ENCODE results near the gene WBP2. TPM values are rescaled to one million over a fixed set of nuclear protein-coding genes. Genes with fewer than 3 reads are reported as not detected.

Gene WBP2
- total RNA-seq, 2 experiments from 2014 or later = 79.1 to 80.6 TPM

- H3K27ac Mint-ChIP-seq = peak overlapping the region; percentile 97
- no peaks in the 10 kb centered on the region for H3K9me3 Mint-ChIP-seq
- intact Hi-C loops (cut with micrococcal nuclease) = loop anchor here (1.0 to 2.0 kb wide), 2 partner anchors 13 to 47 kb away; partner anchors contain the start of gene UNK
- ChIA-PET POLR2A (interaction anchor here (0.7 to 2.0 kb wide), 5 partner anchors 23 to 239 kb away, joined by 3 to 6 read pairs (median 4); partner anchors contain the start of gene WBP2), CTCF (interaction anchor here (0.6 to 3.1 kb wide), 7 partner anchors 13 to 84 kb away, joined by 3 to 10 read pairs (median 4); no protein-coding TSS in a partner anchor)
- H3K27me3 Mint-ChIP-seq = no peaks in the 10 kb centered on the region
- peaks cover 34% of the 10 kb centered on the region for H3K4me1 Mint-ChIP-seq (ENCODE audit: low read depth)
- peak overlapping the region; percentile 54 for H3K4me3 Mint-ChIP-seq
- peaks cover 28% of the 10 kb centered on the region for H3K36me3 Mint-ChIP-seq
- DNase-seq = peak; percentile 78
These were observed 22.9 kb downstream of the WBP2 start for GRCh38 chr17:75832164-75832651.

- ChIA-PET CTCF (interaction anchor here (1.5 to 4.7 kb wide), 8 partner anchors 10 to 66 kb away, joined by 3 to 61 read pairs (median 10); partner anchors contain the start of genes GALK1 and UNK), POLR2A (interaction anchor here (1.4 to 1.7 kb wide), 2 partner anchors 25 to 78 kb away, joined by 3 to 4 read pairs; partner anchors contain the start of gene WBP2)
- Mint-ChIP-seq H3K27ac (peak overlapping the region; percentile 38), H3K36me3 (peaks cover 28% of the 10 kb centered on the region), H3K27me3 (no peaks in the 10 kb centered on the region), H3K9me3 (no peaks in the 10 kb centered on the region), H3K4me1 (ENCODE audit: low read depth) (peaks cover 36% of the 10 kb centered on the region), H3K4me3 (no peak overlapping the region)
- DNase-seq = no peak
- intact Hi-C loops (cut with micrococcal nuclease) = no loop called here
These were observed 24.0 kb downstream of the WBP2 start for GRCh38 chr17:75831032-75831571.

- peaks cover 27% of the 10 kb centered on the region for H3K36me3 Mint-ChIP-seq
- CTCF ChIA-PET = interaction anchor here (0.6 to 4.7 kb wide), 20 partner anchors 9 to 83 kb away, joined by 3 to 61 read pairs (median 5); partner anchors contain the start of genes GALK1 and UNK
- intact Hi-C loops (cut with micrococcal nuclease) = no loop called here
These were observed 24.7 kb downstream of the WBP2 start for GRCh38 chr17:75830164-75831031.

GRCh38 chr17:75829747-75830146, 25.4 kb downstream of the WBP2 start:
- H3K27me3 Mint-ChIP-seq = no peaks in the 10 kb centered on the region
- DNase-seq = no peak
- peaks cover 34% of the 10 kb centered on the region for H3K4me1 Mint-ChIP-seq (ENCODE audit: low read depth)
- CTCF ChIA-PET = interaction anchor here (0.7 to 4.7 kb wide), 19 partner anchors 8 to 82 kb away, joined by 3 to 61 read pairs (median 5); partner anchors contain the start of genes GALK1 and UNK
- intact Hi-C loops (cut with micrococcal nuclease) = no loop called here
- H3K27ac Mint-ChIP-seq = no peak overlapping the region
- peaks cover 25% of the 10 kb centered on the region for H3K36me3 Mint-ChIP-seq
- no peak overlapping the region for H3K4me3 Mint-ChIP-seq
- H3K9me3 Mint-ChIP-seq = no peaks in the 10 kb centered on the region
- POLR2A ChIA-PET = interaction anchor here (1.2 to 1.7 kb wide), 3 partner anchors 26 to 53 kb away, joined by 3 to 4 read pairs (median 4); partner anchors contain the start of gene WBP2

More at GRCh38 chr17:75830164-75831031, 24.7 kb downstream of the WBP2 start:
- H3K27me3 Mint-ChIP-seq = no peaks in the 10 kb centered on the region
- DNase-seq = peak; percentile 40
- H3K4me1 Mint-ChIP-seq (ENCODE audit: low read depth) = peaks cover 36% of the 10 kb centered on the region
- H3K9me3 Mint-ChIP-seq = no peaks in the 10 kb centered on the region
- H3K4me3 Mint-ChIP-seq = no peak overlapping the region
- POLR2A ChIA-PET = interaction anchor here (0.7 to 1.7 kb wide), 5 partner anchors 13 to 56 kb away, joined by 3 to 4 read pairs (median 3); partner anchors contain the start of genes UNC13D and WBP2
- peak overlapping the region; percentile 33 for H3K27ac Mint-ChIP-seq

GRCh38 chr17:75828741-75829140, 26.4 kb downstream of the WBP2 start:
- H3K27ac Mint-ChIP-seq = peak overlapping the region; percentile 23
- ChIA-PET POLR2A (interaction anchor here (0.7 to 1.3 kb wide), 2 partner anchors 52 to 63 kb away, joined by 3 read pairs; no protein-coding TSS in a partner anchor), CTCF (interaction anchor here (0.9 to 4.7 kb wide), 10 partner anchors 10 to 79 kb away, joined by 3 to 61 read pairs (median 12); partner anchors contain the start of genes GALK1 and UNK)
- no peak overlapping the region for H3K4me3 Mint-ChIP-seq
- DNase-seq = no peak
- H3K36me3 Mint-ChIP-seq = peaks cover 17% of the 10 kb centered on the region
- H3K4me1 Mint-ChIP-seq (ENCODE audit: low read depth) = peaks cover 25% of the 10 kb centered on the region
- H3K9me3 Mint-ChIP-seq = no peaks in the 10 kb centered on the region
- H3K27me3 Mint-ChIP-seq = no peaks in the 10 kb centered on the region
- intact Hi-C loops (cut with micrococcal nuclease) = no loop called here

- peaks cover 18% of the 10 kb centered on the region for H3K4me1 Mint-ChIP-seq (ENCODE audit: low read depth)
- H3K36me3 Mint-ChIP-seq = peaks cover 17% of the 10 kb centered on the region
- peak overlapping the region; percentile 87 for H3K27ac Mint-ChIP-seq
- POLR2A ChIA-PET = interaction anchor here (0.7 to 1.8 kb wide), 4 partner anchors 51 to 74 kb away, joined by 3 to 5 read pairs (median 4); partner anchors contain the start of gene GALK1
- H3K27me3 Mint-ChIP-seq = no peaks in the 10 kb centered on the region
- intact Hi-C loops (cut with micrococcal nuclease) = no loop called here
- H3K9me3 Mint-ChIP-seq = no peaks in the 10 kb centered on the region
- DNase-seq = no peak
- peak overlapping the region; percentile 46 for H3K4me3 Mint-ChIP-seq
- CTCF ChIA-PET = interaction anchor here (0.9 to 4.7 kb wide), 12 partner anchors 9 to 78 kb away, joined by 3 to 61 read pairs (median 9); partner anchors contain the start of genes GALK1 and UNC13D
These were observed 27.1 kb downstream of the WBP2 start for GRCh38 chr17:75828076-75828400.

GRCh38 chr17:75827308-75828075, 27.6 kb downstream of the WBP2 start:
- Mint-ChIP-seq H3K27ac (peak overlapping the region; percentile 87), H3K36me3 (peaks cover 17% of the 10 kb centered on the region), H3K4me3 (peak overlapping the region; percentile 46), H3K27me3 (no peaks in the 10 kb centered on the region), H3K9me3 (no peaks in the 10 kb centered on the region), H3K4me1 (ENCODE audit: low read depth) (peaks cover 15% of the 10 kb centered on the region)
- ChIA-PET POLR2A (interaction anchor here (1.3 to 2.7 kb wide), 8 partner anchors 30 to 74 kb away, joined by 3 to 10 read pairs (median 5); partner anchors contain the start of genes GALK1 and UNK), CTCF (interaction anchor here (0.7 to 4.7 kb wide), 22 partner anchors 9 to 77 kb away, joined by 3 to 61 read pairs (median 4); partner anchors contain the start of genes GALK1, UNC13D and WBP2)
- DNase-seq = peak; percentile 79
- intact Hi-C loops (cut with micrococcal nuclease) = loop anchor here (2.0 kb wide), 1 partner anchor 63 kb away; the partner anchor contains the start of gene GALK1

- ChIA-PET POLR2A (interaction anchor here (1.0 to 2.7 kb wide), 8 partner anchors 29 to 73 kb away, joined by 3 to 10 read pairs (median 5); partner anchors contain the start of genes GALK1 and UNK), CTCF (interaction anchor here (0.6 to 4.7 kb wide), 24 partner anchors 10 to 88 kb away, joined by 3 to 61 read pairs (median 4); partner anchors contain the start of genes GALK1, TRIM65, UNC13D and WBP2)
- H3K4me3 Mint-ChIP-seq = no peak overlapping the region
- peaks cover 17% of the 10 kb centered on the region for H3K4me1 Mint-ChIP-seq (ENCODE audit: low read depth)
- no peak for DNase-seq
- no peaks in the 10 kb centered on the region for H3K27me3 Mint-ChIP-seq
- intact Hi-C loops (cut with micrococcal nuclease) = loop anchor here (2.0 kb wide), 1 partner anchor 62 kb away; the partner anchor contains the start of gene GALK1
- H3K9me3 Mint-ChIP-seq = no peaks in the 10 kb centered on the region
- peak overlapping the region; percentile 62 for H3K27ac Mint-ChIP-seq
- peaks cover 14% of the 10 kb centered on the region for H3K36me3 Mint-ChIP-seq
These were observed 28.4 kb downstream of the WBP2 start for GRCh38 chr17:75826561-75827307.

GRCh38 chr17:75825748-75826370, 29.3 kb downstream of the WBP2 start:
- ChIA-PET POLR2A (interaction anchor here (1.0 to 2.7 kb wide), 4 partner anchors 28 to 49 kb away, joined by 3 to 10 read pairs (median 4); no protein-coding TSS in a partner anchor), CTCF (interaction anchor here (0.6 to 3.1 kb wide), 14 partner anchors 11 to 87 kb away, joined by 3 to 39 read pairs (median 6); partner anchors contain the start of genes GALK1 and WBP2)
- H3K27me3 Mint-ChIP-seq = no peaks in the 10 kb centered on the region
- no peaks in the 10 kb centered on the region for H3K9me3 Mint-ChIP-seq
- H3K4me1 Mint-ChIP-seq (ENCODE audit: low read depth) = peaks cover 25% of the 10 kb centered on the region
- no peak for DNase-seq
- H3K36me3 Mint-ChIP-seq = peaks cover 19% of the 10 kb centered on the region
- H3K4me3 Mint-ChIP-seq = no peak overlapping the region
- intact Hi-C loops (cut with micrococcal nuclease) = loop anchor here (2.0 kb wide), 1 partner anchor 61 kb away; the partner anchor contains the start of gene GALK1
- peak overlapping the region; percentile 19 for H3K27ac Mint-ChIP-seq

All from activated CD4-positive, alpha-beta memory T cell treated with anti-CD3 and anti-CD28 coated beads for 36 hours (primary cell).